22Rv1 (cell line): ENCODE results near the gene CDC123.
"Not testable (repeated sequence)": the region's sequence is repeated elsewhere in the genome, so short reads cannot be mapped to it uniquely, and the experiment has no call there.

Source experiments
- H3K27ac ChIP-seq: fragments of 450-650 bp; 2 replicates; pipeline ENCODE4 v1.5.1; 2017
- ZFX ChIP-seq: fragments of 450-650 bp; IDR thresholded peaks from 2 replicates; pipeline ENCODE4 v1.6.1; 2017; ENCODE audit warnings: antibody characterized with exemption, borderline replicate concordance
- TF ChIP-seq, protein P1 (sequence below): fragments of 450-650 bp; IDR thresholded peaks from 2 replicates; pipeline ENCODE4 v1.5.1; 2017; ENCODE audit warnings: mild to moderate bottlenecking

The CDC123 gene

DNA sequence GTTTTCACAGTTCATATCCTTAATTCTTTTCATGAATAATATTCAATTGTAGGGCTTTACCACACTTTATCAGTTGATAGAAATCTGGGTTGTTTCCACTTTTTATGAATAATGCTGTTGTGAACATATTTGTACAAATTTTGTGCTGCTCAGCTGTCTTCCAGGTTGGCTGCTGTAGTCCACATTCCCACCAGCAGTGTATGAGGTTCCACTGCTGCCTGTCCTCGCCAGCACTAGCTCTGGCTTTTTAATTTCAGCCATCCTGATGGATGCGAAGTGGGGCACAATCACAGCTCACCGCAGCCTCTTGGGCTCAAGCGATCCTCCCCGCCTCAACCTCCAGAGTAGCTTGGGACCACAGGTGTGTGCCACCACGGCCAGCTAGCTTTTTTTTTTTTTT is 33.1 kb upstream of the CDC123 start:
- no peak overlapping the region for H3K27ac ChIP-seq
- TF ChIP-seq, protein P1, sequence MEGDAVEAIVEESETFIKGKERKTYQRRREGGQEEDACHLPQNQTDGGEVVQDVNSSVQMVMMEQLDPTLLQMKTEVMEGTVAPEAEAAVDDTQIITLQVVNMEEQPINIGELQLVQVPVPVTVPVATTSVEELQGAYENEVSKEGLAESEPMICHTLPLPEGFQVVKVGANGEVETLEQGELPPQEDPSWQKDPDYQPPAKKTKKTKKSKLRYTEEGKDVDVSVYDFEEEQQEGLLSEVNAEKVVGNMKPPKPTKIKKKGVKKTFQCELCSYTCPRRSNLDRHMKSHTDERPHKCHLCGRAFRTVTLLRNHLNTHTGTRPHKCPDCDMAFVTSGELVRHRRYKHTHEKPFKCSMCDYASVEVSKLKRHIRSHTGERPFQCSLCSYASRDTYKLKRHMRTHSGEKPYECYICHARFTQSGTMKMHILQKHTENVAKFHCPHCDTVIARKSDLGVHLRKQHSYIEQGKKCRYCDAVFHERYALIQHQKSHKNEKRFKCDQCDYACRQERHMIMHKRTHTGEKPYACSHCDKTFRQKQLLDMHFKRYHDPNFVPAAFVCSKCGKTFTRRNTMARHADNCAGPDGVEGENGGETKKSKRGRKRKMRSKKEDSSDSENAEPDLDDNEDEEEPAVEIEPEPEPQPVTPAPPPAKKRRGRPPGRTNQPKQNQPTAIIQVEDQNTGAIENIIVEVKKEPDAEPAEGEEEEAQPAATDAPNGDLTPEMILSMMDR: no peak
- no peak for TF ChIP-seq ZFX

DNA sequence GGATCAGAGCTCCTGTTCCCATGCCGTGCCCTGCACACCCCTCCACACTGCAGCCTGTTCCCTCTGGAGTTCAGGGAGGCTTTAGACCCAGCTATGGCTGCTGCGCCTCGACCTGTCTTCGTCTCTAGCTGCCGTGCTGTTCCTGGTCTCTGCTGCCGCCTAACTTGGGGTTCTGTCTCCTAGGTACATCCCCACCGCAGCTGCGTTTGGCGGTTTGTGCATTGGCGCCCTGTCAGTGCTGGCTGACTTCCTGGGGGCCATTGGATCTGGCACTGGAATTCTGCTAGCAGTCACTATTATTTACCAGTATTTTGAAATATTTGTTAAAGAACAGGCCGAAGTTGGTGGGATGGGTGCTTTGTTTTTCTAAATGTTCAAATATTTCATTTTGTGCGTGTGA is 31.9 kb upstream of the CDC123 start:
- no peak for TF ChIP-seq ZFX
- TF ChIP-seq, protein P1: no peak
- H3K27ac ChIP-seq: no peak overlapping the region; the same call in 1 of the 2 replicates

DNA sequence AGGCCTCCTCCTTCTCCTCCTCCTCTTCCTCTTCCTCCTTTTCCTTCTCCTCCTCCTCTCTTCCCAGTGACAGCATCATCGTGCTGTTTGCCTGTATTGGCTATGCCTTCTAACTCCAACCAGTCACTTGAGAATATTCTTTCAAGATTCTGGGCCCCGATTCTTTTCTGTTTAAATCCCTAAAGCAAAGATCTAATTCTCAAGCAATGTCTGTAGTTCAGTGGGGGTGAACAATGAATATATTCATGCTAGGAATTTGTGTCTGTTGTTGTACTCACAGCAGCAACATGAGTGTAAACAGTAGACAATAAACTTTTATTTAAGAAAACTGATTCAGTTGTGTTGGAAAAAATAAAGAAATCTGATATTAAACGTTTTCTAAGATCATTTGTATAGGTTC is 31.0 kb upstream of the CDC123 start:
- TF ChIP-seq, protein P1: no peak
- TF ChIP-seq ZFX: no peak
- H3K27ac ChIP-seq: no peak overlapping the region

DNA sequence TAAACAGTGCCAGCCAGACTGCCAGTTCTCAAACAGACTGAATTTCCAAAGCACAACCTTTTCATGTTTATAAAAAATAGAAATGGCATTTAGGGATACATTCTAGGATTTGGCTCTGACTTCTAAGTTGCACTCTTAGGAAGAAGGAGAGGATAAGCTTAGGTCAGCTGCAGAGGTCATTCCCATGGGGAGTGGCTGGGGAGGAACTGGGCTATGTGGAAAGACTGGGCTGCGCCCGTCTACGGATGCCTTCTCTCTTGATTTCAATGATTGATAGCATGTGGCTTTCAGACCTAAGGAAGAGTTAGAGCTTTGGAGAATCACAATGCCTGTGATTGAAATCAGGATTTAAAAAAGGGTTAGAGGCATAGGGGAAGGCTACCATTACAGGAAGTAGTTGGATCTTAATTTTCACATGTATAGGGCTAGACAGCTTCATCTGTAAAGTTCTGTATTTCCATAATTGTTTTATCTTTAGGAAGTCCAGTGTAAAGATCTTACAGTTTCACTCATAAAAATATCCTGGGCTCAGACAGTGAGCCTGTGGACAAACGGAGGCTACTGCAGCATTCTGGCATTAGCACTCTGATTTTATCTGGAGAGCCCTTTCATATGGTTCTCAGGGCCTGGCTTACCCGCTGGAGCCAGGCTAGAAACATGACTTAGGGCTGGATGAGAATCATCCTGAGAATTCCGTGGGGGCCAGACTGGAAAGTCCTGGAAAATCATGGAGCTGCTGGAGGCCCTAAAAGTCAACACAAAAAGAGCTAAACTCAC is 29.8 kb upstream of the CDC123 start:
- TF ChIP-seq, protein P1: no peak
- TF ChIP-seq ZFX: no peak
- H3K27ac ChIP-seq: no peak overlapping the region

DNA sequence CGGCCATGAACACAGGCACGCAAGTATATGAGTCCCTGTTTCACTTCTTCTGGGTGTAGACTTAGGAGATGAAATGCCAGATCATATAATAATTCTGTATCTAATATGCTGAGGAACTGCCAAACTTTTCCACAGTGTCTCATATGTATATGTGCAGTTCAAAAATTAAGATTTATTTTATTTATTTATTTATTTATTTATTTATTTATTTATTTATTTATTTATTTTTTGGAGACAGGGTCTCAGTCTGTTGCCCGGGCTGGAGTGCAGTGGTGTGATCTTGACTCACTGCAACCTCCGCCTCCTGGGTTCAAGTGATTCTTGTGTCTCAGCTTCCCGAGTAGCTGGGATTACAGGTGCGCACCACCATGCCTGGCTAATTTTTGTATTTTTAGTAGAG is 24.5 kb upstream of the CDC123 start:
- not testable (repeated sequence) for H3K27ac ChIP-seq

DNA sequence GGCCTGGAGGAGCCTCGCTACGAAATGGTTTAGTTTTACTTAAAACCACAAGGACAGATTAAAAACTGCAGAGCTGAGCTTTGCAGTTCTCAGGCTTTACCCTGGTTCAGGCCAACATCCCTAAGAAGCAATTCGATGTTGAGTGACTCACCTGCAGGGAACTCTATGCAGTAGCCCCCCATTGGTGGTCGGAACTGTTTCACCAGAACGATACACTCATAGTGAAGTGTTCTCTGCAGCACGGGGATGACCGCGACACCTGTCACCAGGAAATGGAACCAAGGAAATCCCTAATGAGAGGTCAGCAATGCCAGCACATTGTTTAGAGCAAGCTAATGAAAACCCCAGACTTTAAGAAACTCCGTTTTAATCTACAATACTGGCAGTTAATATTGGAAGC is 18.3 kb upstream of the CDC123 start:
- no peak for TF ChIP-seq ZFX
- TF ChIP-seq, protein P1: no peak
- no peak overlapping the region for H3K27ac ChIP-seq

DNA sequence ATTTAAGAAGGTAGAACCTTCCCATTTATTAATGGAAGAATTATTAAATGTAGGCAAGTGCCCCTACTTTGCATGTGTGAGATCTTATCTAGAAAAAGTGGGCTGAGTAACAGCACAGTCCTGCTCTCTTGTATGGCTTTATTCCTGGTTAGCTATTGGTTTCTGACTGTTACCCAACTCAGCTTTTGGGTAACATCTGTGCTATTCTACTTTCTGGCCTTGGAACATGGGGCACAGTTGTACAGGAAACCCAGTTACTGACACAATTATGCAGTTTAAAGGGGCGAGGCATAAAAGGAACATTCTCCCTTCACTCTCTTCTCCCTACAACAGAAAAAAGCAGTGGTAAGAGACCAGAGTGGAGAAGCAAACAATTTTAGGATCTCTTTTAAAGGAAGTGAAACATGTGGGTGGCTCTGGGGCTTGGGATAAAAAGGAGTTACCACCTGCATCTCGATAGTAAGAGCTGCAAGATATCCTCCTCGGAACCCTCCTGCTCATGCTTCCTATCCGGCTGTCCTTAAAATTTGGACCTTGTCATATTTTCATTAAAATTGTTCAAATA is 16.3 kb upstream of the CDC123 start:
- no peak overlapping the region for H3K27ac ChIP-seq
- TF ChIP-seq, protein P1: no peak
- no peak for TF ChIP-seq ZFX
